Esophagus squamous epithelium (tissue), 5 donors: ENCODE measurements around the gene GOLGA6D. TPM values are rescaled to one million over a fixed set of nuclear protein-coding genes. Genes with fewer than 3 reads are reported as not detected.
"Not testable (repeated sequence)": the region's sequence is repeated elsewhere in the genome, so short reads cannot be mapped to it uniquely, and the experiment has no call there.

Experiments used
- DNase-seq: peaks from one replicate; lab custom pipeline; 2025; lab: John Stamatoyannopoulos, UW
- H3K27ac ChIP-seq, 4 donors: fragments of 200-600 bp; sonication (generic); one replicate each; pipeline ENCODE4 v1.5.1; 2016 to 2019; ENCODE audit warnings: mild to moderate bottlenecking in 1 of 4
- H3K27me3 ChIP-seq, 4 donors: fragments of 200-600 bp; sonication (generic); 1 replicate in 3 of 4; 2 replicates in 1 of 4; pipeline versions ENCODE4 v1.5.1 to v1.6.0; 2017 to 2021; ENCODE audit warnings: antibody characterized with exemption in 1 of 4
- H3K36me3 ChIP-seq, 3 donors: fragments of 200-600 bp; sonication (generic); one replicate each; pipeline ENCODE4 v1.5.1; 2016 to 2019
- H3K4me1 ChIP-seq, 3 donors: fragments of 200-600 bp; sonication (generic); one replicate each; pipeline ENCODE4 v1.5.1; 2017 to 2019
- H3K4me3 ChIP-seq, 4 donors: fragments of 200-600 bp; sonication (generic); 1 replicate in 3 of 4; 2 replicates in 1 of 4; pipeline ENCODE4 v1.5.1; 2016 to 2019; ENCODE audit warnings: mild to moderate bottlenecking in 2 of 4, moderate library complexity in 1 of 4
- H3K9me3 ChIP-seq, 3 donors: fragments of 200-600 bp; sonication (generic); one replicate each; pipeline ENCODE4 v1.5.1; 2016 to 2019
- POLR2A ChIP-seq, 4 donors: fragments of 450-650 bp; IDR thresholded peaks; one replicate each; pipeline ENCODE4 v1.6.1; 2017; ENCODE audit warnings: antibody characterized with exemption in 4 of 4, mild to moderate bottlenecking in 4 of 4, moderate library complexity in 3 of 4
- WGBS, 2 donors: methylation state at CpG; one replicate each; pipeline ENCODE4 v1.1.5; 2018; 5-methylcytosine and 5-hydroxymethylcytosine counted together
- intact Hi-C: fragments of 100-400 bp; cut with DNase I; formaldehyde crosslinking; loops from one replicate; pipeline ENCODE4 v1.15.0; 2022
- total RNA-seq, 4 donors: library from RNA; depleted of rRNA; stranded (reverse); fragments of >200 nt; gene quantifications; one replicate each; pipeline ENCODE4 v1.1.0, GENCODE V29; 2016
- TF ChIP-seq, protein P1 (sequence below), 6 experiments: fragments of 450-650 bp in 4 of 6; fragments of 200-600 bp in 2 of 6; sonication (generic) in 2 of 6; IDR thresholded peaks; one replicate each; pipeline ENCODE4 v1.5.1; 2016 to 2019; ENCODE audit warnings: antibody characterized with exemption in 6 of 6, mild to moderate bottlenecking in 4 of 6, moderate library complexity in 4 of 6
- donor health status: DM: yes; HTN: yes; CAD: no.

The GOLGA6D gene
- total RNA-seq, 4 donors from 2014 or later, result not detected

DNA sequence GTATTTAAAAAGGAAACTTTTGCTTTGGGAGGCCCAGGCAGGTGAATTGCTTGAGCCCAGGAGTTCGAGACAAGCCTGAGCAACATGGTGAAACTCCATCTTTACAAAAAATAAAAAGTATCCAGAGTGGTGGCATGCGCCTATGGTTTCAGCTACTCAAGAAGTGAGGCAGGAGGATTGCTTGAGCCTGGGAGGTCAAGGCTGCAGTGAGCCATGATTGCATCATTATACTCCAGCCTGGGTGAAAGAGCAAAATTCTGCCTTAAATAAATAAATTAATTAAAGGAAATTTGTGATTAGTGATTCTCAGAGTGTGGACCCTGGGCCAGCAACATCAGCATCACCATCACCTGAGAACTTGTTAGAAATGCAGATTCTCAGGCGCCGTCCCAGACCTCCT is 43.3 kb downstream of the GOLGA6D start:
- H3K27me3 ChIP-seq, result no peaks in the 10 kb centered on the region
- H3K4me3 ChIP-seq, result no peak overlapping the region
- H3K4me1 ChIP-seq, result no peaks in the 10 kb centered on the region
- no peaks in the 10 kb centered on the region for H3K36me3 ChIP-seq
- no peak overlapping the region for H3K27ac ChIP-seq
- 89 to 94% methylated on average over 4 of the region's 4 CpGs for WGBS, 2 donors
- intact Hi-C loops, result loop anchor here (10.0 kb wide), 1 partner anchor 91 kb away; no protein-coding TSS in a partner anchor
- TF ChIP-seq, protein P1, sequence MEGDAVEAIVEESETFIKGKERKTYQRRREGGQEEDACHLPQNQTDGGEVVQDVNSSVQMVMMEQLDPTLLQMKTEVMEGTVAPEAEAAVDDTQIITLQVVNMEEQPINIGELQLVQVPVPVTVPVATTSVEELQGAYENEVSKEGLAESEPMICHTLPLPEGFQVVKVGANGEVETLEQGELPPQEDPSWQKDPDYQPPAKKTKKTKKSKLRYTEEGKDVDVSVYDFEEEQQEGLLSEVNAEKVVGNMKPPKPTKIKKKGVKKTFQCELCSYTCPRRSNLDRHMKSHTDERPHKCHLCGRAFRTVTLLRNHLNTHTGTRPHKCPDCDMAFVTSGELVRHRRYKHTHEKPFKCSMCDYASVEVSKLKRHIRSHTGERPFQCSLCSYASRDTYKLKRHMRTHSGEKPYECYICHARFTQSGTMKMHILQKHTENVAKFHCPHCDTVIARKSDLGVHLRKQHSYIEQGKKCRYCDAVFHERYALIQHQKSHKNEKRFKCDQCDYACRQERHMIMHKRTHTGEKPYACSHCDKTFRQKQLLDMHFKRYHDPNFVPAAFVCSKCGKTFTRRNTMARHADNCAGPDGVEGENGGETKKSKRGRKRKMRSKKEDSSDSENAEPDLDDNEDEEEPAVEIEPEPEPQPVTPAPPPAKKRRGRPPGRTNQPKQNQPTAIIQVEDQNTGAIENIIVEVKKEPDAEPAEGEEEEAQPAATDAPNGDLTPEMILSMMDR (IDR thresholded peaks at IDR 0.05), result no peak
- TF ChIP-seq POLR2A (IDR thresholded peaks at IDR 0.05), result no peak
- DNase-seq, result no peak
- no peaks in the 10 kb centered on the region for H3K9me3 ChIP-seq

DNA sequence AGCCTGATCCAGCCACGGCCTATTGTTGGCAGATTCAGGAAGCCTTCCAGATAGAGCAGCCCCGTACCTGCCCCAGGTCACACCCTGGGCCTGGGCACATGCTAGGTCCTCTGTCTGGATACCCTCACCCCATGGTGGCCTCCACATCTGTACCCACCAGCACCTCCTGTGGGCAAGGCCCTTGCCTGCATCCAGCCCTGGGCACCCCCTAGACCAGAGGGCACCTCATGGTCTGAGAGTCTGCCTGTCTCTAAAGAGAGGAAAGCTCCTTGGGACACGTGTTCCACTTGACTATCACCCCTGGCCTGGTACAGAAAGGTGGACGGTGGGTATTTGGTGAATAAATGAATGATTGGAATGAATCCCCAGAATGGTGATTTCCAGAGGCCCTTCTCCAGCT is 44.4 kb downstream of the GOLGA6D start:
- Histone ChIP-seq H3K9me3 (no peaks in the 10 kb centered on the region), H3K4me3 (no peak overlapping the region), H3K27me3 (no peaks in the 10 kb centered on the region), H3K27ac (no peak overlapping the region), H3K36me3 (no peaks in the 10 kb centered on the region), H3K4me1 (no peaks in the 10 kb centered on the region)
- TF ChIP-seq, protein P1 (IDR thresholded peaks at IDR 0.05), result no peak
- TF ChIP-seq POLR2A (IDR thresholded peaks at IDR 0.05), result no peak
- DNase-seq, result no peak
- intact Hi-C loops, result loop anchor here (10.0 kb wide), 1 partner anchor 92 kb away; no protein-coding TSS in a partner anchor
- 63 to 90% methylated on average over 3 of the region's 4 CpGs for WGBS, 2 donors

DNA sequence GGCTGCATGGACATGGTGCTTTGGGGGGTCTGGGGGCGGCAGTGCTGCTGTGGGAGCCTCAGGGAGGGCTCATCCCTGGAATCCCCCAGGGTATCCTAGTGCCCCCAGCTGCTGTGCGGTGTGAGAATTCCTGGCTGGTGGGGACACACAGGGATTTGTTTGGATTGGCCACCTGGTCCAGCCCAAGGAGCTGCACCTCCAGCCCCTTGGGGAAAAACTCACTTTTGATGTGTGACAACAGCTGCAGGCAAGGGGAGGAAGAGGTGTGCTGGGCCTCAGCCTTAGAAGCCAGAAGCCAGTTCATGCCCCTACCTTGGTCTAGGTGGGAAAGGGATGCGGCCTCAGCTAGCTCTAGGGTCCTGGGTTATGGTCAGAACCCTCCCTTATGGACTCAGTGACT is 44.9 kb downstream of the GOLGA6D start:
- Histone ChIP-seq H3K27ac (no peak overlapping the region), H3K9me3 (no peaks in the 10 kb centered on the region), H3K36me3 (no peaks in the 10 kb centered on the region), H3K27me3 (no peaks in the 10 kb centered on the region), H3K4me3 (no peak overlapping the region), H3K4me1 (no peaks in the 10 kb centered on the region)
- 100% methylated on average over 2 of the region's 3 CpGs; no CpG with 5 or more reads in 1 of the 2 donors for WGBS, 2 donors
- no peak for DNase-seq
- no peak for TF ChIP-seq POLR2A (IDR thresholded peaks at IDR 0.05)
- TF ChIP-seq, protein P1 (IDR thresholded peaks at IDR 0.05), result no peak
- intact Hi-C loops, result loop anchor here (10.0 kb wide), 1 partner anchor 93 kb away; no protein-coding TSS in a partner anchor

DNA sequence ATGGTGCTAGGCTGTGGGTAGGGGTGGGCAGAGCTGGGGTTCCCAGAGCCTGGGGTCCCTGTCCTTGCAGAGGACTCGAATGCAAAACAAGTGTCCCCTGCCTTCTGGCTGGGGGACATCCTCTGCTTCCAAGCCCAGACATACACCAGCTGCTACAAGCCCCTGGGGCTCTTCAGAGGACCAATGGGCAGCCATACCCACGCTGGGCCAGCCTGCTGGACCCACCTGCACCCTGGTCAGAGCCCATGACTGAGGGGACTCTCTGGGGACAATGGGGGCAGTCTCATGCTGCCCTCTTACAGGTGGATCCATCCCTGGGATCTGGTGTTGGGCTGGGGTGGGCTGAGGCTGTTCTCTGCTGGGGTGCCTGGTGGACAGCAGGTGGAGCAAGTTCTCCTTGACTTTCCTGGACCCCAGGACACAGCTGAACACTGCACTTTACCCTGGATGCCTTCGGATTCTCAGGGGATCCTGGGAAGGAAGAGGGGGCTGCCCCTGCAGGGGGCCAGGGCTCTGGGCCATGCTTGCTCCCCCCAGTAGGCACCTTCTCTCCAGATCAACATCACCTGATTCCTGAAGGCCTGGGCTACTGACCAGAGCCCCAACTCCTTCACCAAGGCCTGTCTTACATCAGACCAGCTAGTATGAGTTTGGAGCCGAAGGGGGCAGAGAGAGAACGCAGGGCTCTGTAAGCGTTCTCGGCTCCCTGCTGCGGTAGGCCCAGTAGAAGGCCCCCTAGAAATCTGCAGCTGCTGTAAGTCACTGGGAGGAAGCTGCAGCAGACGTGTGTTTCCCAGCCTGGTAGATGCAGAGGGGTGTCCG is 46.1 kb downstream of the GOLGA6D start:
- no peaks in the 10 kb centered on the region for H3K4me1 ChIP-seq
- TF ChIP-seq, protein P1 (IDR thresholded peaks at IDR 0.05), result no peak
- no peak for TF ChIP-seq POLR2A (IDR thresholded peaks at IDR 0.05)
- no peak for DNase-seq
- H3K9me3 ChIP-seq, result no peaks in the 10 kb centered on the region
- WGBS, 2 donors, result 72% methylated on average over 7 of the region's 10 CpGs; no CpG with 5 or more reads in 1 of the 2 donors
- H3K4me3 ChIP-seq, result no peak overlapping the region
- no peaks in the 10 kb centered on the region for H3K36me3 ChIP-seq
- no peaks in the 10 kb centered on the region for H3K27me3 ChIP-seq
- intact Hi-C loops, result loop anchor here (10.0 kb wide), 1 partner anchor 94 kb away; no protein-coding TSS in a partner anchor
- H3K27ac ChIP-seq, result no peak overlapping the region

DNA sequence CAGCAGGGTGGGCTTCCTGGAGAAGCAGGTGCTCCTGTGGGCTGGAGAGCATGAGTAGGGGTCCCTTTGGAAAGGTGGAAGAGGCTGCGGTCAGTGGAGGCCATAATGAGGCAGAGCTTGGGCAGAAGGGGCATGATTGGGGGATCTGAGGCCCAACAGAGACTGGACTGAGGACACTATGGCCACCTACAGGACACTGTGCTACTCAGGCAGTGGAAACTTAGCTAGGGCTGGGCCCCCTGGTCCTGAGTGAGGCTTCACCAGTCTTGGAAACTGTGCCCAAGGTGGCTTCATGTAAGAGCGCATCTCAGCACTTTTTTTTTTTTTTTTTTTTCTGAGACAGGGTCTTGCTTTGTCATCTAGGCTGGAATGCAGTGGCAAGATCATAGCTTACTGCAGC is 46.9 kb downstream of the GOLGA6D start:
- DNase-seq, result no peak
- Histone ChIP-seq H3K27ac (no peak overlapping the region), H3K9me3 (no peaks in the 10 kb centered on the region), H3K27me3 (no peaks in the 10 kb centered on the region), H3K4me1 (no peaks in the 10 kb centered on the region), H3K4me3 (no peak overlapping the region), H3K36me3 (no peaks in the 10 kb centered on the region)
- intact Hi-C loops, result loop anchor here (10.0 kb wide), 1 partner anchor 95 kb away; no protein-coding TSS in a partner anchor
- 100% methylated on average over 1 to 2 of the region's 2 CpGs for WGBS, 2 donors
- TF ChIP-seq, protein P1 (IDR thresholded peaks at IDR 0.05), result no peak
- TF ChIP-seq POLR2A (IDR thresholded peaks at IDR 0.05), result no peak

DNA sequence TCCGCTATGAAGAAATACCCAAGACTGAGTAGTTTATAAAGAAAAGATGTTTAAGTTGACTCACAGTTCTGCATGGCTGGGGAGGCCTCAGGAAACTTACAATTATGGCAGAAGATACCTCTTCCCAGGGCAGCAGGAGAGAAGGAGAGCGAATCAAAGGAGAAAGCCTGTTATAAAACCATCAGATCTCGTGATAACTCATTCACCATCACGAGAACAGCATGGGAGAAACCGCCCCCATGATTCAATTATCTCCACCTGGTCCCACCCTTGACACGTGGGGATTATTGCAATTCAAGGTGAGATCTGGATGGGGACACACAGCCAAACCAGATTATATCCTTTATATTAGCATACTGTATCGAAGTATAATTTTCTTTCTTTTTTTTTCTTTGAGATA is 49.5 kb downstream of the GOLGA6D start:
- H3K27me3 ChIP-seq, H3K9me3 ChIP-seq: not testable (repeated sequence)
- 68% methylated on average over 7 of the region's 7 CpGs for WGBS, 2 donors

DNA sequence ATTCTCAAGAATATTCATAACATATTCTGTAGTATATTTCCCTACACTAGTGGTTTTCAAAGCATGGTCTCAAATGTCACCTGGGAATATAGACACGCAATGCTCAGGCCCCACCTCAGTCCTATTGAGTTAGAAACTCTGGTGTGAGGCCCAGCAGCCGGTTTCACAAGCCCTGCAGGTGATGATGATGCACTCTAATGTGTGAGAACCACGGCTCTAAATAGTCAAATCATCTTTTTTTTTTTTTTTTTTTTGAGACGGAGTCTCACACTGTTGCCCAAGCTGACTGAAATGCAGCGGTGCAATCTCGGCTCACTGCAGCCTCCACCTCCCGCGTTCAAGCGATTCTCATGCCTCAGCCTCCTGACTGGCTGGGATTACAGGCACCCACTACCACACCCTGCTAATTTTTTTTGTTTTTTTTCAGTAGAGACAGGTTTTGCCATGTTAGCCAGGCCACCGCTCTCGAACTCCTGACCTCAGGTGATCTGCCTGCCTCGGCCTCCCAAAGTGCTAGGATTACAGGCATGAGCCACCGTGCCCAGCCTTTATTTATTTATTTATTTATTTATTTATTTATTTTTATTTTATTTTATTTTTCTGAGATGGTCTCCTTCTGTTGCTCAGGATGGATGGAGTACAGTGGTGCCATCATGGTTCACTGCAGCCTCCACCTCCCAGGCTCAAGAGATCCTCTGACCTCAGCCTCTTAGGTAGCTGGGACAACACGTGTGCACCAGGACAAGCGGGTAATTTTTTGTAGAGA is 51.2 kb downstream of the GOLGA6D start:
- peaks cover 8 to 22% (median 10%) of the 10 kb centered on the region in 3 donors for H3K4me1 ChIP-seq
- WGBS, 2 donors, result 77 to 88% methylated on average over 15 of the region's 15 CpGs

More for the DNA sequence above, 49.5 kb downstream of the GOLGA6D start:
- H3K36me3 ChIP-seq, H3K4me3 ChIP-seq, intact Hi-C loops, DNase-seq, H3K27ac ChIP-seq: not testable (repeated sequence)
- peaks cover 8 to 19% (median 10%) of the 10 kb centered on the region in 3 donors for H3K4me1 ChIP-seq

More for the DNA sequence above, 51.2 kb downstream of the GOLGA6D start:
- DNase-seq, H3K27me3 ChIP-seq, H3K4me3 ChIP-seq, H3K36me3 ChIP-seq, H3K9me3 ChIP-seq, intact Hi-C loops, H3K27ac ChIP-seq: not testable (repeated sequence)
